ENCODE measurements around the gene DGKH. TPM values are rescaled to one million over a fixed set of nuclear protein-coding genes. Genes with fewer than 3 reads are reported as not detected.

Gene DGKH
- total RNA-seq, 4 donors from 2014 or later: 15.0 to 20.8 (median 17.1) TPM

DNA sequence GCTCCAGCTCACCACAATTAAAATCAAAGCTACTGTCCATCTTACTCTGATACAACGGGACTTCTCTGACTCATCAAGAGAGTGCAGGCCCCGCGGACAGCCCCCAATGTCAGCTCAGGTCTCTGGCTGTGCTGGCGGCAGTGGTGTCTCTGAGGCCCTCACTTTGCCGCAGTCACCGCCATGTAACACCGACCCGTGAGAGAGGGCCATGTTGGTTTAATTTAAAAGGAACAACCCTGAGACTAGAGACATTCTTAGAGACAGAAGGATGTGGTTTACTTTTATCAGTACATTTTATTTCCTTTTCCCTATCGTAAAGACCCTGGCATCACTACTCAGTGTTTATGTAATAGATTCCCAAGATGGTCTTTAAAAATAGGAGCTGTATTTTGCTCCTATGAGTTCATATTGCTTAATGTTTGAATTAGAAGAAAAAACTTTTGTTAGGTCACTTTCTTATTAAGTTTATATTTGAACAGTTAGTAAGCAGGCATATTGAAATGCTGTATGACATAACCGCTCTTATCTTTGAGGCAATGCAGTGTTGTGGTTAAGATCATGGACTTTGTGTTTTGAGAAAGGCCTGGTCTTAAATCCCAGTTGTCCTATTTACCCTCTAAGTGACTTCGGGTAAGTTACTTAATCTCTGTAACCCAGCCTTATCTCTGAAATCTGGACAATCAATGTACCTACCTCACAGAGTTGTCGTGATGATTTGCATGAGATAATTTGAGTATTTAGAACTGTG, 23.4 kb downstream of the DGKH start:
- DNase-seq (ENCODE audit: extremely low spot score): no peak
- no peaks in the 10 kb centered on the region for H3K9me3 ChIP-seq
- H3K4me1 ChIP-seq: peaks cover 0 to 29% (median 22%) of the 10 kb centered on the region in 4 donors
- H3K27ac ChIP-seq (replicated peaks in 1 of 4): no peak overlapping the region
- no peak overlapping the region for H3K4me3 ChIP-seq
- intact Hi-C loops (cut with DNase I): no loop called here
- no peaks in the 10 kb centered on the region for H3K27me3 ChIP-seq
- 87% methylated on average over 10 of the region's 12 CpGs for WGBS
- TF ChIP-seq, protein P1, sequence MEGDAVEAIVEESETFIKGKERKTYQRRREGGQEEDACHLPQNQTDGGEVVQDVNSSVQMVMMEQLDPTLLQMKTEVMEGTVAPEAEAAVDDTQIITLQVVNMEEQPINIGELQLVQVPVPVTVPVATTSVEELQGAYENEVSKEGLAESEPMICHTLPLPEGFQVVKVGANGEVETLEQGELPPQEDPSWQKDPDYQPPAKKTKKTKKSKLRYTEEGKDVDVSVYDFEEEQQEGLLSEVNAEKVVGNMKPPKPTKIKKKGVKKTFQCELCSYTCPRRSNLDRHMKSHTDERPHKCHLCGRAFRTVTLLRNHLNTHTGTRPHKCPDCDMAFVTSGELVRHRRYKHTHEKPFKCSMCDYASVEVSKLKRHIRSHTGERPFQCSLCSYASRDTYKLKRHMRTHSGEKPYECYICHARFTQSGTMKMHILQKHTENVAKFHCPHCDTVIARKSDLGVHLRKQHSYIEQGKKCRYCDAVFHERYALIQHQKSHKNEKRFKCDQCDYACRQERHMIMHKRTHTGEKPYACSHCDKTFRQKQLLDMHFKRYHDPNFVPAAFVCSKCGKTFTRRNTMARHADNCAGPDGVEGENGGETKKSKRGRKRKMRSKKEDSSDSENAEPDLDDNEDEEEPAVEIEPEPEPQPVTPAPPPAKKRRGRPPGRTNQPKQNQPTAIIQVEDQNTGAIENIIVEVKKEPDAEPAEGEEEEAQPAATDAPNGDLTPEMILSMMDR (IDR thresholded peaks at IDR 0.05): no peak
- no peak for TF ChIP-seq POLR2A (IDR thresholded peaks at IDR 0.05; ENCODE audit: low read depth)
- no peak for TF ChIP-seq POLR2AphosphoS5 (IDR thresholded peaks at IDR 0.05)
- no peak for TF ChIP-seq EP300 (IDR thresholded peaks at IDR 0.05)
- no peaks in the 10 kb centered on the region for H3K36me3 ChIP-seq

- Histone ChIP-seq H3K4me3 (no peak overlapping the region), H3K9me3 (no peaks in the 10 kb centered on the region), H3K27me3 (no peaks in the 10 kb centered on the region), H3K4me1 (peaks cover 0 to 38% (median 28%) of the 10 kb centered on the region in 4 donors), H3K36me3 (no peaks in the 10 kb centered on the region), H3K27ac (replicated peaks in 1 of 4) (no peak overlapping the region)
- 81% methylated on average over 3 of the region's 3 CpGs for WGBS
- TF ChIP-seq EP300 (IDR thresholded peaks at IDR 0.05) (no peak), POLR2AphosphoS5 (IDR thresholded peaks at IDR 0.05) (no peak), POLR2A (IDR thresholded peaks at IDR 0.05; ENCODE audit: low read depth) (no peak)
- TF ChIP-seq, protein P1 (IDR thresholded peaks at IDR 0.05): no peak
- no peak for DNase-seq (ENCODE audit: extremely low spot score)
- intact Hi-C loops (cut with DNase I): no loop called here
Measured at GRCh38 chr13:42073683-42074082, 25.2 kb downstream of the DGKH start.

GRCh38 chr13:42075517-42075916, 27.1 kb downstream of the DGKH start:
- Histone ChIP-seq H3K27me3 (no peaks in the 10 kb centered on the region), H3K4me3 (no peak overlapping the region), H3K9me3 (no peaks in the 10 kb centered on the region), H3K4me1 (peaks cover 0 to 35% (median 27%) of the 10 kb centered on the region in 4 donors), H3K36me3 (no peaks in the 10 kb centered on the region), H3K27ac (replicated peaks in 1 of 4) (no peak overlapping the region)
- DNase-seq (ENCODE audit: extremely low spot score): no peak
- intact Hi-C loops (cut with DNase I): no loop called here
- TF ChIP-seq, protein P1 (IDR thresholded peaks at IDR 0.05): no peak
- TF ChIP-seq POLR2AphosphoS5 (IDR thresholded peaks at IDR 0.05) (no peak), EP300 (IDR thresholded peaks at IDR 0.05) (no peak), POLR2A (IDR thresholded peaks at IDR 0.05; ENCODE audit: low read depth) (no peak)

DNA sequence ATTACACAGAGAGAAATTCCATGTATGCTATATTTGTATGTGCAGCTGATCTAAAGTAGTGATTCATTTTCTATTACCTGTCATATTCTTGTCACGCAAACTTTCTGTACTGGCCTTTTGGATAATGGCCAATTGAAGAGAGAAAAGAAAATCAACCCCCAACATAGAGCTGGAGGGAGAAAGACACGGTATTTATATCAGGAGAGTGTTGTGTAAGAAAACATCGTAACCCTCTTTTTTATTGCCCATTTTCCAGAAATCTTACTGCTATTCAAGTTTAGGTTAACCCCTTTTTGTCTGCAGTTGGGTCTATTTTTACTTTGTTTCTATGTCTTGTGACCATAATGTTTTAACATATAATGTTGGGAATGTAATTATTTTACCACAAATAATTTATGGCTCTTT, 27.9 kb downstream of the DGKH start:
- Histone ChIP-seq H3K27ac (replicated peaks in 1 of 4) (no peak overlapping the region), H3K9me3 (no peaks in the 10 kb centered on the region), H3K4me3 (no peak overlapping the region), H3K36me3 (no peaks in the 10 kb centered on the region), H3K4me1 (peaks cover 0 to 28% (median 22%) of the 10 kb centered on the region in 4 donors), H3K27me3 (no peaks in the 10 kb centered on the region)
- intact Hi-C loops (cut with DNase I): no loop called here
- DNase-seq (ENCODE audit: extremely low spot score): no peak
- TF ChIP-seq, protein P1 (IDR thresholded peaks at IDR 0.05): no peak
- TF ChIP-seq POLR2A (IDR thresholded peaks at IDR 0.05; ENCODE audit: low read depth): no peak
- 46% methylated on average over 3 of the region's 3 CpGs for WGBS

Data from esophagus muscularis mucosa (tissue), 4 donors.